ENCODE measurements around the gene BCL2L13.

BCL2L13 gene

DNA sequence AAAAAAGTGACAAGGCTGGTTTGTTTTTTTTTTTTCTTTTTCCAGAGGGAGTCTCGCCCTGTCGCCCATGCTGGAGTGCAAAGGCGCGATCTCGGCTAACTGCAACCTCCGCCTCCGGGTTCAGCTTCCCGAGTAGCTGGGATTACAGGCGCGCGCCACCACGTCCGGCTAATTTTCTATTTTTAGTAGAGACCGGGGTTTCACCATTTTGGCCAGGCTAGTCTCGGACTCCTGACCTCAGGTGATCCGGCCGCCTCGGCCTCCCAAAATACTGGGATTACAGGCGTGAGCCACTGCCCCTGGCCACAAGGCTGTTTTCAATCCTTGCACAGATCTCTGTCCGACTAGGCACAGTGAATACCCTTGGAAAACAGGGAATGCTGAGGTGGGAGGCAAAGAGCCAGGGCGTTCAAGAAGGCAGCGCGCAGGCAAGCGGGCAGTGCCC, 10.6 kb upstream of the BCL2L13 start:
- DNase-seq (ENCODE audit: low read depth): no peak
- TF ChIP-seq, protein P1, sequence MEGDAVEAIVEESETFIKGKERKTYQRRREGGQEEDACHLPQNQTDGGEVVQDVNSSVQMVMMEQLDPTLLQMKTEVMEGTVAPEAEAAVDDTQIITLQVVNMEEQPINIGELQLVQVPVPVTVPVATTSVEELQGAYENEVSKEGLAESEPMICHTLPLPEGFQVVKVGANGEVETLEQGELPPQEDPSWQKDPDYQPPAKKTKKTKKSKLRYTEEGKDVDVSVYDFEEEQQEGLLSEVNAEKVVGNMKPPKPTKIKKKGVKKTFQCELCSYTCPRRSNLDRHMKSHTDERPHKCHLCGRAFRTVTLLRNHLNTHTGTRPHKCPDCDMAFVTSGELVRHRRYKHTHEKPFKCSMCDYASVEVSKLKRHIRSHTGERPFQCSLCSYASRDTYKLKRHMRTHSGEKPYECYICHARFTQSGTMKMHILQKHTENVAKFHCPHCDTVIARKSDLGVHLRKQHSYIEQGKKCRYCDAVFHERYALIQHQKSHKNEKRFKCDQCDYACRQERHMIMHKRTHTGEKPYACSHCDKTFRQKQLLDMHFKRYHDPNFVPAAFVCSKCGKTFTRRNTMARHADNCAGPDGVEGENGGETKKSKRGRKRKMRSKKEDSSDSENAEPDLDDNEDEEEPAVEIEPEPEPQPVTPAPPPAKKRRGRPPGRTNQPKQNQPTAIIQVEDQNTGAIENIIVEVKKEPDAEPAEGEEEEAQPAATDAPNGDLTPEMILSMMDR (conservative IDR thresholded peaks at IDR 0.05; ENCODE audit: control insufficient read depth, insufficient read depth, low read depth, low read length): no peak
- H3K4me3 ChIP-seq (ENCODE audit: control insufficient read depth, low read depth, low read length): peak overlapping the region; percentile 88

DNA sequence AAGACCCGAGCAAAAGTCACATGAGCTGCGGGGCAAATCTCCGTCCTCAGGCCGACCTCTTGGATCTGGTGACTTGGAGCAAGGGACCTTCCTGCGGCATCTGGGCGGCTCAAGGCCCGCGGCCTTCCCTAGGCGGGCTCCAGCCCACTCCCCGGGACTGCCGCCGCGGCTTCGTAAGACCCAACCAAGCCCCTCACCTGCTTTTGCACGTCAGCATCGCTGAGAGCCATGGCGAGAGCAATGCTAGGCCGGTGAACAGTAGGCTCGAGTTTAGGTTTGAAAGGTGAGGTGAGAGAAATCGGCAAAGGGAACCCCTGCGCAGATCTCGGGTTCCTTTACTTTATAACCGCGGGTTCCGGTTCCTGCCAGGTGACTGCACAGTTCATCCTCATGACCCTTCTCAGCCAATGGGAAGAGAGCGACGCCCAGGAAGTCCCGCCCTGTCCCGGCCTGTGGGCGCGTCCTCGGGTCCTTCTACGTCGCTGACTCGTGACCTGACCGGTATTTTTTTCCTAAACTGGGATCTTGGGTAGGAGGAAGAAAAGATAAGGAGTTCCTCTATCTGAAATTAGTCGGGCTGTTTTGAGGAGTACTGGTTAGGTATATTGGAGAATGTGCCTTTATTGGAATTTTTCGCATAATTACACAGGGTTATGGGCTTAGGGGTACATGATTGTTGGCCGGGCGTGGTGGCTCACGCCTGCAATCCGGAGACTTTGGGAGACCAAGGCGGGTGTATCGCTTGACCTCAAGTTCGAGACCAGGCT, 10.0 kb upstream of the BCL2L13 start, which contains the start of gene ATP6V1E1:
Gene ATP6V1E1, minus strand, starts transcription at position 344 of the 767 bp plus-strand sequence. Its CDS starts 114 bp downstream, at position 230.
- peak within 1 kb of the TSS; percentile 88 for H3K4me3 ChIP-seq (ENCODE audit: control insufficient read depth, low read depth, low read length)
- peak; percentile 96 for DNase-seq (ENCODE audit: low read depth)
- TF ChIP-seq, protein P1 (conservative IDR thresholded peaks at IDR 0.05; ENCODE audit: control insufficient read depth, insufficient read depth, low read depth, low read length): no peak

DNA sequence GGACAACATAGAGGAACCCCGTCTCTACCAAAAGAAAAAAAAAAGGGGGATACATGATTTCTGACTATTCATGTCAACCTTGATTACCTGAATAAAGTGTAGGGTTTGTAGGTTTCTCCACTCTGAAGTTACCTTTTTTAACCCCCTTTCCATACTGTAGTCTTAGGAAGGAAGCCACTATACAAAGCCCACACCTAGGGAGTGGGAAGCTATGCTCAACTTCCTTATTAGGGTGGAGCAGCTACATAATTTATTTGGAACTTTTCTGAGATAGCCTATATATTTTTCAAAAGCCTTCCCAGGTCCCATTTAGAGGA, 9.4 kb upstream of the BCL2L13 start:
- DNase-seq (ENCODE audit: low read depth): no peak
- TF ChIP-seq, protein P1 (conservative IDR thresholded peaks at IDR 0.05; ENCODE audit: control insufficient read depth, insufficient read depth, low read depth, low read length): no peak
- peak overlapping the region; percentile 88 for H3K4me3 ChIP-seq (ENCODE audit: control insufficient read depth, low read depth, low read length)

DNA sequence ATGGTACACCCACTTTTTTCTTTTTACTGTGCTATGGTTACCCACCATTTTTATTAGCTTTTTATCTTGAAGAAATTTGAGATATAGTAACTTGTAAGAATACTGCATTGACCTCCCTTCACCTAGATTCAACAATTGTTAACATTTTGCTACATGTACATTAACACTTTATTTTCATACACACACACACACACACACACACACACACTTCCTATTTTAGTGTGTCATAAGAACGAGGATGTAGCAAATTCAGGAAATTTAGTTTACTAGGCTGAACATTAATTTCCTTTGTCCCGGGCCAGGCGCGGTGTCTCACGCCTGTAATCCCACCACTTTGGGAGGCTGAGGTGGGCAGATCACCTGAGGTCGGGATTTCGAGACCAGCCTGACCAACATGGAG, 8.9 kb upstream of the BCL2L13 start:
- TF ChIP-seq, protein P1 (conservative IDR thresholded peaks at IDR 0.05; ENCODE audit: control insufficient read depth, insufficient read depth, low read depth, low read length): no peak

DNA sequence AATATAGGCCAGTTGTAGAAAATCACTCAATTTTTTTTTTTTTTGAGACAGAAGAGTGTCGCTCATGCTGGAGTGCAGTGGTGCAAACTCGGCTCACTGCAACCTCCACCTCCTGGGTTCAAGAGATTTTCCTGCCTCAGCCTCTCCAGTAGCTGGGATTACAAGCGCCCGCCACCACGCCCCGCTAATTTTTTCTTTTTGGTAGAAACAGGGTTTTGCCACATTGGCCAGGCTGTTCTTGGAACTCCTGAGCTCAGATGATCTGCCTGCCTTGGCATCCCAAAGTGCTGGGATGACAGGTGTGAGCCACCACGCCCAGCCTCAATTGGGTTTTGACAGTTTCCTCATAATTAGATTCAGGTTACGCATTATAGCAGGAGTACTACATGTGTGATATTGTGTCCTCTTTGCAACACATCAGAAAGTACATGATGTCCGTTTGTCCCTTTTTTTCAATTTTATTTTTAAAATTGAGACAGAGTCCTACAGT, 7.4 kb upstream of the BCL2L13 start:
- no peak for DNase-seq (ENCODE audit: low read depth)
- no peak overlapping the region for H3K4me3 ChIP-seq (ENCODE audit: control insufficient read depth, low read depth, low read length)
- TF ChIP-seq, protein P1 (conservative IDR thresholded peaks at IDR 0.05; ENCODE audit: control insufficient read depth, insufficient read depth, low read depth, low read length): no peak

More for the DNA sequence above, 8.9 kb upstream of the BCL2L13 start:
- peak overlapping the region; percentile 88 for H3K4me3 ChIP-seq (ENCODE audit: control insufficient read depth, low read depth, low read length)
- DNase-seq (ENCODE audit: low read depth): no peak

DNA sequence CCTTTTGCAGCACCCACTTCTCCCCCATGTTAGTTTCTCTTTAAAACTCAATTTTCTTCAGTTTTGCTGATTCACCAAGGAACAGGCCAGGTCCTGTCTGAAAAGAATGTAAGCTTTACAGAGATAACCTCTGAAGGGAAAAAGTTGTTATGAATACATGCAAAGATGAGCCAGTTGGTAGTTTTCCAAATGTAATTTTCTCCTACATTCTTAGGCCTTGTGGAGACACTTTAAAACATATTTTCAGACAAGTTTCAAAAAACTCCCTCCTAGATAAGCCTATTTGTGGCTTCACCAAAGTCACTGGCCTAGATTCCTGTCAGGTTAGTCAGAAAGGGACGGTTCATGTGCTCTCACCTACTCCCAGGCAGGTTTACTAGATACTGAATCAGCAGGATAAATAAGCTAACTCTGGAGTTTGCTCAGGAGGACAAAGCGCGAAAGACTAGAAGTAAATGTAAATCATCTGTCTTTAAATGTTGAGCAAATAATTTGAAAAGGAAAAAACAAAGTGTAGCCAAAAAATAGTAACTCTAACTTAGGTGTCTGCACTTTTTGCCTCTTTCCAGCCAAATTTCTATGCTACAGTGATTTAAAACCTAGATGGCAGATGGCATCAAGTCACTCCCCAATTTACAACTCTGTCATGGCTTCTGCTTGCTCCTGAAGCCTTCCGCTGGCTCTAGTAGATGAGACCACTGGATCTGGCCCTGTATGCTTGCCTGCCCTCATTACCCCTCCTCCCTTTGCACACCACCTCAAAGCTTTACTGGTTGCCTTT, 5.2 kb upstream of the BCL2L13 start:
- DNase-seq (ENCODE audit: low read depth): peak; percentile 13
- H3K4me3 ChIP-seq (ENCODE audit: control insufficient read depth, low read depth, low read length): no peak overlapping the region
- TF ChIP-seq, protein P1 (conservative IDR thresholded peaks at IDR 0.05; ENCODE audit: control insufficient read depth, insufficient read depth, low read depth, low read length): no peak
